T-helper 2 cell treated with Interferon-gamma antibody and Interleukin-4, amounts not matched to agents 100 ng/mL and 5 ng/mL, for 36 hours (primary cell): ENCODE results near the gene RANGRF. TPM values are rescaled to one million over a fixed set of nuclear protein-coding genes. Genes with fewer than 3 reads are reported as not detected.
"Not testable (repeated sequence)": the region's sequence is repeated elsewhere in the genome, so short reads cannot be mapped to it uniquely, and the experiment has no call there.

Experiments used
- intact Hi-C: fragments of 100-400 bp; cut with micrococcal nuclease; formaldehyde crosslinking; loops from one replicate; pipeline ENCODE4 v1.15.1; 2023
- total RNA-seq: library from RNA; stranded (reverse); gene quantifications from 2 replicates; pipeline ENCODE4 v1.2.3, GENCODE V29; 2022

Gene RANGRF, protein sequence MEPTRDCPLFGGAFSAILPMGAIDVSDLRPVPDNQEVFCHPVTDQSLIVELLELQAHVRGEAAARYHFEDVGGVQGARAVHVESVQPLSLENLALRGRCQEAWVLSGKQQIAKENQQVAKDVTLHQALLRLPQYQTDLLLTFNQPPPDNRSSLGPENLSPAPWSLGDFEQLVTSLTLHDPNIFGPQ
- total RNA-seq: 63.0 and 63.4 TPM in 2 replicates

DNA sequence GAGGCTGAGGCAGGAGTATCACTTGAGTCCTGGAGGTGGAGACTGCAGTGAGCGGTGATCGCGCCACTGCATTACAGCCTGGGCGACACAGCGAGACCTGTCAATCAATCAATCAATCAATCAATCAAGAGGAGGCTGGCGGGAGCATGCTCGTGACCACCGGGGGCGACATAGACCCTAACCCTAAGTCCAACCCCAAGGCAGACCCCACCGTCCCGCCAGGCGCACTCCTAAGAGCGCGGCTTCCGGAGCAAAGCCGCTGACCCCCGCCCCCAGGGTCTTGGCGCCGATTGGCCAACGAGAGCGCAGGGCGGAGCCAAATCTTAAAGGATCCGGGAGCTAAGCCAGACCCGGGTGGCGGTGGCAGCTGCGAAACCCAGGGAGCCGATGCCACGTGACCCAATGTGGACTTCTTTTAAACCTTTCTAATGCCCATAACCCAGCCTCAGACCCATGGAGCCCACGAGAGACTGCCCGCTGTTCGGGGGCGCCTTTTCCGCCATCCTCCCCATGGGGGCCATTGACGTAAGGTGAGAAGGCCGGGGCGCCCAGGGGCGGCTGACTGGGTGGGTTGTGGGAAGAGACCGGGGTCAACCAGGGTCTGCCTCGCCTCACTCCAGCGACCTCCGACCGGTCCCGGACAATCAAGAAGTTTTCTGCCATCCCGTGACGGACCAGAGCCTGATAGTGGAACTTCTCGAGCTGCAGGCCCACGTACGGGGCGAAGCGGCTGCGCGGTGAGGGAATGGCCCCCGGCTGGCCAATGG lies at the start of gene RANGRF:
RANGRF (plus strand) TSS at position 335 of the 767 bp plus-strand sequence; CDS start at position 454, 119 bp downstream.
- intact Hi-C loops: loop anchor here (1.0 kb wide), 1 partner anchor 40 kb away; the partner anchor contains the start of gene CTC1

DNA sequence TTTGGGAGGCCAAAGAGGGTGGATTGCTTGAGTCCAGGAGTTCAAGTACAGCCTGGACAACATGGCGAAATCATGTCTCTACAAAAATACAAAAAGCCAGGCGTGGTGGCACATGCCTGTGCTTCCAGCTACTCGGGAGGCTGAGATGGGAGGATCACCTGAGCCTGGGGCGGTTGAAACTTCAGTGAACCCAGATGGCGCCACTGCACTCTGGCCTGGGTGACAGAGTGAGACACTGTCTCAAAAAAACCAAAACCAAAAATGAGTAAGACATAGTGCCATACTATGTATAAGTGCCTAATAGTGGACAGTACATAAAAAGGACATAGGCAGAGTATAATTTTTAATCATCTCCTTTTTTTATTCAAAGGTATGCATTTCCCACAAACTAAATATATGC lies 44.6 kb upstream of the RANGRF start:
- intact Hi-C loops: no loop called here

DNA sequence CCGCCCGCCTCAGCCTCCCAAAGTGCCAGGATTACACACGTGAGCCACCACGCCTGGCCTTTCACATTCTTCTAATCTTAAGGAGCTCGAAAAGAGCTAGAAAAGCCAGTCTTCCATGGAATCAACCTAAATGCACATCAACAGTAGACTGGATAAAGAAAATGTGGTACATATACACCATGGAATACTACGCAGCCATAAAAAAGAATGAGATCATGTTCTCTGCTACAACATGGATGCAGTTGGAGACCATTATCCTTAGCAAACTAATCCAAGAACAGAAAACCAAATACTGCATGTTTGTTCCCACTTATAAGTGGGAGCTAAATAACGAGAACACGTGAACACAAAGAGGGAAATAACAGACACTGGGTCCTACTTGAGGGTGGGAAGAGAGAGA lies 43.7 kb upstream of the RANGRF start:
- intact Hi-C loops: loop anchor here (5.0 kb wide), 1 partner anchor 122 kb away; the partner anchor contains the start of gene HES7

DNA sequence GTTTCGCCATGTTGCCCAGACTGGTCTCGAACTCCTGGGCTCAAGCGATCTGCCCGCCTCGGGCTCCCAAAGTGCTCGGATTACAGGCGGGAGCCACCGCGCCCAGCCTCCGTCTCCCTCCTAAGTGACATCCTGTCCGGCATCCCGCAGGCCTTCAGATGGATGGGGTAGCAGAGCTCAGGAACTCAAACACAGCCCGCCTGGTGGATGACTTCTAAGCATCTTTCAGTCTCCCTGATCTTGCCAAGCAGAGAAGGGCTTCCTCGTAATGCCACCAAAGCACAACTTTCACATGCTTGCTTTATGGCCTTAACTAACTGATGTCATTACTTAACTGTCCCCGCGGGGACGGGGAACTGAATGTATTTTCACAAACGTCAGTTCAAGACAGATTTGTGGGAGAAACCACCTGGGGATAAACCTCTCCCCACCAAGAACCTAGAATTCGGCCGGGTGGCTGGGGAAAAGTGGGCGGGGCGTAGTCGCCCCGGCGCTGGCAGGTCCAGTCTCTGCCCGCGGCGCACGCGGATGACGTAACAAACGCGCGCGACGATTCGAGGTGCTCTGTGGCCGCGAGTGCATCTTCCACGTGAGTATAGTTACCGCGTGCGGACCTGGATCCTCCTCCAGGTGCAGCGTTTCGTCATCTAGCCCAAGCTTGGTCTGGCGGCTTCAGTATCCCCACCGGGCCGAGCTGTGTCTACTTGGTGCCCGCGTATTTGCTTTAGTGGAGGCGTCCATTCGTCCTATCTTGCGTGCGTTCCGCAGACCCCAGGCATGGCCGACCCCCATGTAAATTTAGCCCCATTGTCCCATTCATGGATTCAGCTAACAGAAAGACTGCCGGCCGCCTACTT lies 39.5 kb upstream of the RANGRF start, which contains the start of gene PFAS:
PFAS (plus strand) TSS at position 539 of the 857 bp plus-strand sequence. CDS start 4,649 bp downstream, outside the sequence.
- intact Hi-C loops: loop anchor here (1.0 to 5.0 kb wide), 7 partner anchors 39 to 127 kb away; partner anchors contain the start of genes HES7, RANGRF and SLC25A35

DNA sequence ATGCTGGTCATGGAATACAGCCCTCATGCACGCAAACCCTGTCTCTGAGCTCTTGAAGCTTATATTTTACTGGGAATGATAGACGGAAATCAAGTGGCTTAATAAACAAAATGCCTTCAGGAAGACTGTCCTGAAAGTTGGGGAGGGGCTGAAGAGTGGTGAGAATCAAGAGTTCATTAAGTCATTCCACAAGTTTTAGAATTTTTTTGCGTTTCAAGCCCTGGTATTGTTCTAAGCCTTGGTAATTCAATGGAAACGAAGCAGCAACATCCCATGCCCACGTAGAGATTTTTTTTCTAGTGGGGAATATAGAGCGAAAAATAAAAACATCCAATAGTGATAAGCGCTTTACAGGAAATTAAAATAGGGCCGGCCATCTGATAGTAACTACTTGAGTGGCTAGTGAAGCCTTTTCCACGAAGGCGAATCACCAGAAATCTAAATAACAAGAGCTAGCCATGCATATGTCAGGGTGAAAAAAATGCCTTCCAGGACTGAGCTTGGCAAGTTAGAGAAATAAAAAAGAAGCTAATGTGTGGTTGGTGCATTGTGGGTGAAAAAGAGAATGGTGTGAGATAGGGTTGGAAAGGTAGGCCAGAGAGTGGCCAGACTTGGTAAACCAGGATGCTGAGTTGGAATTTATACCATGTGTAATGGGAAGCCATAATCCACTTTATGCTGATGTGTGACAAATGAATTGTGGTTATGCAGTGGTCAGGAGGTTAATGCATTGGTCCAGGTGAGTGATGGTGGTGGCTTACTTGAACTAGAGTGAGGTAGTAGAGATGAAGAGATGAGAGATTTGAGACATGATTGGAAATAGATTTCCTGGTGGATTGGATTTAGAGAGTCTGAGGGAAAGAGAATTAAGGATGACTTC lies 38.6 kb upstream of the RANGRF start:
- intact Hi-C loops: loop anchor here (1.0 to 5.0 kb wide), 4 partner anchors 45 to 128 kb away; partner anchors contain the start of genes HES7 and SLC25A35

DNA sequence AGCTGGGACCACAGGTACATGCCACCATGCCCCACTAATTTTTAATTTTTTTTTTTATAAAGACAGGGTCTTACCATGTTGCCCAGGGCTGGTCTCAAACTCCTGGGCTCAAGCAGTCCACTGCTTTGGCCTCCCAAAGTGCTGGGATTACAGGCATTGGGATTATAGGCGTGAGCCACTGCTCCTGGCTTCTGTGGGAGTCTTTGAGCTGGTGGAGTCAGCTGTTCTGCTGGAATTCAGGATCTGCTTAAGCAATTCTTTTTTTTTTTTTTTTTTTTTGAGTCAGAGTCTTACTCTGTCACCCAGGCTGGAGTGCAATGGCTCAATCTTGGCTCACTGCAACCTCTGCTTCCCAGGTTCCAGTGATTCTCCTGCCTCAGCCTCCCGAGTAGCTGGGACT lies 37.1 kb upstream of the RANGRF start:
- intact Hi-C loops: not testable (repeated sequence)

DNA sequence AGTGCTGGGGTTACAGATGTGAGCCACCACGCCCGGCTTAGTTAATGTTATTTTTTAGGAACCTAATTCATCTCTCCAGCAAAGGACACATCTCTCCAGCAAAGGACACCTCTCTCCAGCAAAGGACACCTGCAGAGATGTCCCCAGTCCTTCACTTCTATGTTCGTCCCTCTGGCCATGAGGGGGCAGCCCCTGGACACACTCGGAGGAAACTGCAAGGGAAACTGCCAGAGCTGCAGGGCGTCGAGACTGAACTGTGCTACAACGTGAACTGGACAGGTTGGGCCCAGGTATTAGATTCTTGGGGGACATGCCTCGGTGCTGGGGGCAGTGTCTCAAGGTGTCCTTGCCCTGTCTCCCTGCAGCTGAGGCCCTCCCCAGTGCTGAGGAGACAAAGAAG lies 34.7 kb upstream of the RANGRF start:
- intact Hi-C loops: no loop called here

DNA sequence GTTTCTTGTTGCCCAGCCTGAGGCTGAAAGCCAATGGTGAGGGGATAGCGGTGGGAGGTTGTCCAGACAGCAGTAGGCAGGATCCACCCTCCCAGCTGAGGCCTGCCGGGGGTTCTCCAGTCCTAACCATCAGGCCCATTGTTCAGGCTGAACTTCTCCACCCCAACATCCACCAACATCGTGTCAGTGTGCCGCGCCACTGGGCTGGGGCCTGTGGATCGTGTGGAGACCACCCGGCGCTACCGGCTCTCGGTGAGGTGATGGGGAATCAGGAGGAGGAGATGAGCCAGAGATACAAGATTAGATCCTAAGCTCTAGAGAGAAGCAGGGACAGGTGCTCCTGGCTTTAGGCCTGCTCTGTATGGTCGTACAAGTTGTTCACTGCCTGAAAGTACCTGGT lies 33.6 kb upstream of the RANGRF start:
- intact Hi-C loops: no loop called here

DNA sequence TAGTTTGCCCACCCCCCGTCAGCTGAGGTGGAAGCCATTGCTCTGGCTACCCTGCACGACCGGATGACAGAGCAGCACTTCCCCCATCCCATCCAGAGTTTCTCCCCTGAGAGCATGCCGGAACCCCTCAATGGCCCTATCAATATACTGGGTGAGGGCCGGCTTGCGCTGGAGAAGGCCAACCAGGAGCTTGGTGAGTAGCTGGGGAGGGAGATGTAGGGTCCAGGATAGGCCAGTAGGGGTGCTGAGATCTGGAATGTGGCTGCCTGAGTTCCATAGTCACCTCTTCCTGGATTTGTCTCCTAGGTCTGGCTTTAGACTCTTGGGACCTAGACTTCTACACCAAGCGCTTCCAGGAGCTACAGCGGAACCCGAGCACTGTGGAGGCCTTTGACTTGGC lies 33.0 kb upstream of the RANGRF start:
- intact Hi-C loops: no loop called here

DNA sequence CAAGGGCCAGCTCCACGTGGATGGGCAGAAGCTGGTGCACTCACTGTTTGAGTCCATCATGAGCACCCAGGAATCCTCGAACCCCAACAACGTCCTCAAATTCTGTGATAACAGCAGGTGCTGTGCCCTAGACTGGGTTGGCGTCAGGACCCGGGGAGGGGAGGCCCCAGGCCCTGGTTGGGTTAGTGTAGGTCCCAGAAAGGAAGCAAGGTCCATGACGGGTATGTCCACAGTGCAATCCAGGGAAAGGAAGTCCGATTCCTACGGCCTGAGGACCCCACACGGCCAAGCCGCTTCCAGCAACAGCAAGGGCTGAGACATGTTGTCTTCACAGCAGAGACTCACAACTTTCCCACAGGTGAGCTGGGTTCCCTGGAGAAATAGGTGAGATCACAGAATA lies 32.2 kb upstream of the RANGRF start:
- intact Hi-C loops: no loop called here

DNA sequence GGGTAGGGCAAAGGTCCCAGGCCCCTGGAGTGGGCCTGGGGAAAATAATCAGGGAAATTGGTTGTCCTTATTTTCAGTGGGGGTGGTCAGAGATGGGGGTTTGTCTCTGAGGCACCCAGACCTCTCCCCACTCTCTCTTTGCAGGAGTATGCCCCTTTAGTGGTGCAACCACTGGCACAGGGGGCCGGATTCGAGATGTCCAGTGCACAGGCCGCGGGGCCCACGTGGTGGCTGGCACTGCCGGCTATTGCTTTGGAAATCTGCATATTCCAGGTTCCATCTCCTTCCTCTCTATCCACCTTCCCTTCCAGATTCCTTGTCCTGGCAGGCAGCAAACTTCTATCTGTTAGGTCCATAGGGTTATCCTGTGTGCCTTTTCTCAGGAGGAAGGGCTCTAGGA lies 31.8 kb upstream of the RANGRF start:
- intact Hi-C loops: no loop called here

DNA sequence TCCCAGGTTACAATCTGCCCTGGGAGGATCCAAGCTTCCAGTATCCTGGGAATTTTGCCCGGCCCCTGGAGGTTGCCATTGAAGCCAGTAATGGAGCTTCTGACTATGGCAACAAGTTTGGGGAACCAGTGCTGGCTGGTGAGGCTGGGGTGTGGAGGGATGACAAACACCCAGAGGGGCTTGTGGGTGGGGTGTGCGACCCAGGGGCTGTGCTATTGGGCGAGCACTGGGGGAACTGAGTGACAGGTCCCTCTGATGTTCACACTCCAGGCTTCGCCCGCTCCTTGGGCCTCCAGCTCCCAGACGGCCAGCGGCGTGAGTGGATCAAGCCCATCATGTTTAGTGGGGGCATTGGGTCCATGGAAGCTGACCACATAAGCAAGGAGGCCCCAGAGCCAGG lies 30.7 kb upstream of the RANGRF start:
- intact Hi-C loops: no loop called here

DNA sequence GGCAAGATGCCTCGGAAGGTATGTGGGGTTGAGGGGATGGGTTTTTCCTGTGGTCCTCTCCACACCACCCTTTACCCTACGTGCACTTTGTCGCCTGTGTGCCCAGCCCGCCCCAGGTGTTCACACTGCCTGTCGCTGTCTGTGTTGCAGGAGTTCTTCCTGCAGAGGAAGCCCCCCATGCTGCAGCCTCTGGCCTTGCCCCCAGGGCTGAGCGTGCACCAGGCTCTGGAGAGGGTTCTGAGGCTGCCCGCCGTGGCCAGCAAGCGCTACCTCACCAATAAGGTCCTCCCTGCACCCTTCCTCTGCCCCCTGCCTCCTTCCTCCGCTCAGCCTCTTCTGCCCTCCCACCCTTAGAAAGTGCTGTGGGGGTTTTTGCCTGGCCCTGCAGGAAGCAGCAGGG lies 24.1 kb upstream of the RANGRF start:
- intact Hi-C loops: no loop called here

DNA sequence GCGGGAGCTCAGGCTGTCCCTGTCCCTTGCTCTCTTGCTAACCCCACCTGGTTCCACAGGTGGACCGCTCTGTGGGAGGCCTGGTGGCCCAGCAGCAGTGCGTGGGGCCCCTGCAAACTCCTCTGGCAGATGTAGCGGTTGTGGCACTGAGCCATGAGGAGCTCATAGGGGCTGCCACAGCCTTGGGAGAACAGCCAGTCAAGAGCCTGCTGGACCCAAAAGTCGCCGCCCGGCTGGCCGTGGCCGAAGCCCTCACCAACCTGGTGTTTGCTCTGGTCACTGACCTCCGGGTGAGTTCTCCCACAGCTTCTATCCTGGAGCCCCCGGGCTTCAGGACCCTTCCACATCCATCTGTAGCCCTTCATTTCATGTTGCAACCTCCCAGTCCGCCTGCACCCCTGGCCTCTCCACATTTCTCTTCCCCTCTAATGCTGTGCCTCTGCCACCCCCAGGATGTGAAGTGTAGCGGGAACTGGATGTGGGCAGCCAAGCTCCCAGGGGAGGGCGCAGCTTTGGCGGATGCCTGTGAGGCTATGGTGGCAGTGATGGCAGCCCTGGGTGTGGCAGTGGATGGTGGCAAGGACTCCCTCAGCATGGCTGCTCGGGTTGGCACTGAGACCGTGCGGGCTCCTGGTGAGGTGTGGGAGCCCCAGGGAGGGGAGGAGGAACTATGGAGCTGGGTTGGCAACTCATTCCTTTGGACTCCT lies 23.5 kb upstream of the RANGRF start:
- intact Hi-C loops: no loop called here

DNA sequence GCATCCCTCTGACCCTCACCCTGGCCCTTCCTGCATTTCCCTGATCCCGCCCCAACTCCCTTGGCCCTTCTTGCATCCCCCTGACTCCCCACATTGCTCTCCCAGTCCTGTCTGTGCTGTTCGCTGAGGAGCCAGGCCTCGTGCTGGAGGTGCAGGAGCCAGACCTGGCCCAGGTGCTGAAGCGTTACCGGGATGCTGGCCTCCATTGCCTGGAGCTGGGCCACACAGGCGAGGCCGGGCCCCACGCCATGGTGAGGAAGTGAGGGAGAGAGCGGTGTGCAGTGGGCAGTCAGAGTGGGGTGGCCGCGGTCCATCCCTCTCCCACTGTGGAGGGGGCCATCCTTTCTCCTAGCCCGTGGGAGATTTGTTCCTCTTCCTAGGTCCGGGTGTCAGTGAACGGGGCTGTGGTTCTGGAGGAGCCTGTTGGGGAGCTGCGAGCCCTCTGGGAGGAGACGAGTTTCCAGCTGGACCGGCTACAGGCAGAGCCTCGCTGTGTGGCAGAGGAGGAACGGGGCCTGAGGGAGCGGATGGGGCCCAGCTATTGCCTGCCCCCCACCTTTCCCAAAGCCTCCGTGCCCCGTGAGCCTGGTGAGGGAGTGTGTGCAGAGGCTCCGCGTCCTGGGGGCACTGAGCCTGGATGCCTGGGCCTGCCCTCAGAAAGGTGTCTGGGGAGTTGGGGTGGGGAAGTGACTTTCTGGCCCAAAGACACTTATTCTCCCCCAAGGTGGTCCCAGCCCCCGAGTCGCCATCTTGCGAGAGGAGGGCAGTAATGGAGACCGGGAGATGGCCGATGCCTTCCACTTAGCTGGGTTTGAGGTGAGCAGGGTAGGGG lies 21.6 kb upstream of the RANGRF start:
- intact Hi-C loops: no loop called here

DNA sequence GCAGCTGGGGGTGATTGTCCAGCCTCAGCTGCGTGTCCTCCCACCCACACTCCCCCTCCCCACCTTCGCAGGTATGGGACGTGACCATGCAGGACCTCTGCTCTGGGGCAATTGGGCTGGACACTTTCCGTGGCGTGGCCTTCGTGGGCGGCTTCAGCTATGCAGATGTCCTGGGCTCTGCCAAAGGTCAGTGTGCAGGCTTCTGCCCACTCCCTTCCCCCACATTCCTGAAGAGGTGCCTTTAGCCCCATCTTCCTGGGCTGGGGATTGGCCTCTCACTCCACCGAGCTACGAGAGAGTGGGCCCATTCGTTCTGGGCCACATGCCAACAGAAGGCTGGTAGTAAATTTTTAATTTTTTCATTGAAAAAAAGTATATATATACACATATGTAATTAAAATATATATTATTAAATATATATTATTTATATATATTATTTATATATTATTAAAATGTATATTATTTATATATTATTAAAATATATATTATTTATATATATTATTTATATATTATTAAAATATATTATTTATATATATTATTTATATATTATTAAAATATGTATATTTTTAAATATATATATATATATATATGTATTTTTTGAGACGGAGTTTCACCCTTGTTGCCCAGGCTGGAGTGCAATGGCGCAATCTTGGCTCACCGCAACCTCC lies 20.9 kb upstream of the RANGRF start:
- intact Hi-C loops: no loop called here

DNA sequence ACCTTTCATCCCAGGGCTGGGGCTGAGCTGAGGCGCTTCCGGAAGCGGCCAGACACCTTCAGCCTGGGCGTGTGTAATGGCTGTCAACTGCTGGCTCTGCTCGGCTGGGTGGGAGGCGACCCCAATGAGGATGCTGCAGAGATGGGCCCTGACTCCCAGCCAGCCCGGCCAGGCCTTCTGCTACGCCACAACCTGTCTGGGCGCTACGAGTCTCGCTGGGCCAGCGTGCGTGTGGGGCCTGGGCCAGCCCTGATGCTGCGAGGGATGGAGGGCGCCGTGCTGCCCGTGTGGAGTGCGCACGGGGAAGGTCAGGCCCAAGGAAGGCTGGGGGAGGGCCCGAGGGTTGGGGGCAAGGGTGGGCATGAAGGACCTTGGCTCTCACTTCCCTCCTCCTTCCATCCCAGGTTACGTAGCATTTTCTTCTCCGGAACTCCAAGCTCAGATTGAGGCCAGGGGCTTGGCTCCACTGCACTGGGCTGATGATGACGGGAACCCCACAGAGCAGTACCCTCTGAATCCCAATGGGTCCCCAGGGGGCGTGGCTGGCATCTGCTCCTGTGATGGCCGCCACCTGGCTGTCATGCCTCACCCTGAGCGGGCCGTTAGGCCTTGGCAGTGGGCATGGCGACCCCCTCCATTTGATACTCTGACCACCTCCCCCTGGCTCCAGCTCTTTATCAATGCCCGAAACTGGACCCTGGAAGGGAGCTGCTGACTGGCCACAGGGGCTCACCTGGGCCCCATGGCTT lies 19.7 kb upstream of the RANGRF start:
- intact Hi-C loops: no loop called here

DNA sequence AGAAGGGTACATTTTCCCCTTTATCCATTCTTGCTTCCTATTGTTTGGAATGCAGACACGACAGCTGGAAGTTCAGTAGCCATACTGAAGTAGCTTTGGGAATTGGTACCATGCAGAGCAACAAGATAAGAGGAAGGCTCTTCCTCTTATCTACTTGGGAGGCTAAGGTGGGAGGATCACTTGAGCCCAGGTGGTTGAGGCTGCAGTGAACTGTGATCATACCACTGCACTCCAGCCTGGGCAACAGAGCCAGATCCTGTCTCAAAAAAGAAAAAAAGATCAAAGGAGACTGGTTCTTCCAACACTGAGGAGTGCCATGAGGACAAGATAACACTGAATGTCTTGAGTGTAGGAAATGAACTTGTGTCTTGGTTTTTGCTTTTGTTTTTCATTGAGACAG lies 16.0 kb upstream of the RANGRF start:
- intact Hi-C loops: no loop called here
